Lung (tissue), 12 donors: ENCODE results near the gene GATA1. TPM values are rescaled to one million over a fixed set of nuclear protein-coding genes. Genes with fewer than 3 reads are reported as not detected.

Experiments used
- ATAC-seq: fragments of 200-7000 bp; cut with Tn5 transposase; one replicate; pipeline ENCODE4 v1.9.1; 2020; ENCODE audit warnings: moderate number of reproducible peaks; ENCODE audit not compliant: insufficient read depth, low FRiP score
- DNase-seq, 3 donors: peaks; one replicate each; pipeline ENCODE4 v3.0.0-alpha.2; 2013 to 2017
- H3K27ac ChIP-seq, 2 donors: one replicate each; pipeline ENCODE4 v1.5.1; 2013; ENCODE audit warnings: mild to moderate bottlenecking in 2 of 2, moderate library complexity in 2 of 2, control low read depth in 1 of 2, inconsistent platforms in 1 of 2, low read depth in 1 of 2, low read length in 1 of 2
- H3K27me3 ChIP-seq, 3 donors: one replicate each; pipeline ENCODE4 v1.5.1; 2013; ENCODE audit warnings: low read length in 2 of 3; ENCODE audit not compliant: control insufficient read depth in 3 of 3, insufficient read depth in 3 of 3
- H3K36me3 ChIP-seq, 4 donors: one replicate each; pipeline ENCODE4 v1.5.1; 2013; ENCODE audit warnings: low read length in 4 of 4, mild to moderate bottlenecking in 1 of 4, moderate library complexity in 1 of 4; ENCODE audit not compliant: control insufficient read depth in 4 of 4, insufficient read depth in 4 of 4
- H3K4me1 ChIP-seq, 5 donors: one replicate each; pipeline ENCODE4 v1.5.1; 2013; ENCODE audit warnings: low read length in 5 of 5, mild to moderate bottlenecking in 2 of 5, moderate library complexity in 1 of 5; ENCODE audit not compliant: control insufficient read depth in 5 of 5, insufficient read depth in 5 of 5
- H3K4me3 ChIP-seq: one replicate; pipeline ENCODE4 v1.5.1; 2013; ENCODE audit warnings: mild to moderate bottlenecking, control low read depth, moderate library complexity
- H3K9ac ChIP-seq, 2 donors: one replicate each; pipeline ENCODE4 v1.5.1; 2013; ENCODE audit warnings: low read length in 2 of 2, control low read depth in 1 of 2; ENCODE audit not compliant: insufficient read depth in 1 of 2
- H3K9me3 ChIP-seq, 4 donors: one replicate each; pipeline ENCODE4 v1.5.1; 2013; ENCODE audit warnings: low read length in 3 of 4, mild to moderate bottlenecking in 1 of 4, moderate library complexity in 1 of 4; ENCODE audit not compliant: control insufficient read depth in 4 of 4, insufficient read depth in 3 of 4
- CTCF ChIP-seq: IDR thresholded peaks from 2 replicates; pipeline ENCODE4 v1.5.1; 2012; ENCODE audit warnings: mild to moderate bottlenecking; ENCODE audit errors: control extremely low read depth, extremely low read depth
- WGBS, 2 donors: extraction: QIAGEN DNeasy Blood & Tissue Kit; methylation state at CpG; one replicate each; pipeline ENCODE4 v1.1.7; 2013; 5-methylcytosine and 5-hydroxymethylcytosine counted together
- polyA plus RNA-seq, 2 donors: library from polyadenylated mRNA; stranded (reverse); fragments of 200-250 nt; gene quantifications; one replicate each; pipeline ENCODE4 v1.2.1, GENCODE V29; 2013
- total RNA-seq, 2 donors: library from RNA; depleted of rRNA in 1 of 2; stranded (reverse); fragments of >200 nt in 1 of 2; gene quantifications; one replicate each; pipeline ENCODE4 v1.2.1, GENCODE V29; 2014 to 2021
- donor health status: control.
- donor health status: control.
- donor health status: Bipolar disorder and iron deficiency.
- donor health status: healthy.
- donor health status: DM: yes; HTN: yes; CAD: no.

Gene GATA1
- total and polyA plus RNA-seq, 4 donors: 0.43 to 1.5 (median 0.90) TPM

GRCh38 chrX:48779399-48779798 lies 7.0 kb upstream of the GATA1 start:
- no peaks in the 10 kb centered on the region for H3K9me3 ChIP-seq
- DNase-seq: no peak
- H3K27me3 ChIP-seq: no peaks in the 10 kb centered on the region
- H3K36me3 ChIP-seq: no peaks in the 10 kb centered on the region
- TF ChIP-seq CTCF: no peak
- ATAC-seq: no peak
- H3K27ac ChIP-seq: no peak overlapping the region
- no peaks in the 10 kb centered on the region for H3K4me1 ChIP-seq
- no peak overlapping the region for H3K4me3 ChIP-seq
- no peak overlapping the region for H3K9ac ChIP-seq
- 84 to 96% methylated on average over 7 of the region's 7 CpGs for WGBS, 2 donors

- Histone ChIP-seq H3K9ac (no peak overlapping the region), H3K4me1 (no peaks in the 10 kb centered on the region), H3K36me3 (no peaks in the 10 kb centered on the region), H3K4me3 (no peak overlapping the region), H3K27ac (no peak overlapping the region), H3K27me3 (no peaks in the 10 kb centered on the region), H3K9me3 (no peaks in the 10 kb centered on the region)
- ATAC-seq (no peak), DNase-seq (no peak)
- 88 to 98% methylated on average over 6 of the region's 6 CpGs for WGBS, 2 donors
- TF ChIP-seq CTCF: no peak
These were observed 4.7 kb upstream of the GATA1 start for GRCh38 chrX:48781705-48782104.

- ATAC-seq: no peak
- Histone ChIP-seq H3K27me3 (no peaks in the 10 kb centered on the region), H3K9ac (no peak overlapping the region), H3K9me3 (no peaks in the 10 kb centered on the region), H3K4me1 (no peaks in the 10 kb centered on the region), H3K36me3 (no peaks in the 10 kb centered on the region), H3K27ac (no peak overlapping the region), H3K4me3 (no peak overlapping the region)
- DNase-seq: no peak
- WGBS, 2 donors: 78 to 93% methylated on average over 2 of the region's 2 CpGs
- TF ChIP-seq CTCF: no peak
These were observed 4.2 kb upstream of the GATA1 start for GRCh38 chrX:48782216-48782615.

GRCh38 chrX:48782795-48783194 lies 3.6 kb upstream of the GATA1 start:
- no peaks in the 10 kb centered on the region for H3K4me1 ChIP-seq
- no peaks in the 10 kb centered on the region for H3K27me3 ChIP-seq
- H3K9ac ChIP-seq: no peak overlapping the region
- no peak for DNase-seq
- WGBS, 2 donors: 75 to 85% methylated on average over 4 to 13 of the region's 13 CpGs
- H3K9me3 ChIP-seq: no peaks in the 10 kb centered on the region
- no peak overlapping the region for H3K4me3 ChIP-seq
- ATAC-seq: no peak
- no peak overlapping the region for H3K27ac ChIP-seq
- H3K36me3 ChIP-seq: no peaks in the 10 kb centered on the region
- no peak for TF ChIP-seq CTCF
